Measurements from ENCODE around the gene HCAR3.
A peak's percentile ranks its signal among the peaks of the same experiment; 100 is the strongest.

HCAR3 gene

DNA sequence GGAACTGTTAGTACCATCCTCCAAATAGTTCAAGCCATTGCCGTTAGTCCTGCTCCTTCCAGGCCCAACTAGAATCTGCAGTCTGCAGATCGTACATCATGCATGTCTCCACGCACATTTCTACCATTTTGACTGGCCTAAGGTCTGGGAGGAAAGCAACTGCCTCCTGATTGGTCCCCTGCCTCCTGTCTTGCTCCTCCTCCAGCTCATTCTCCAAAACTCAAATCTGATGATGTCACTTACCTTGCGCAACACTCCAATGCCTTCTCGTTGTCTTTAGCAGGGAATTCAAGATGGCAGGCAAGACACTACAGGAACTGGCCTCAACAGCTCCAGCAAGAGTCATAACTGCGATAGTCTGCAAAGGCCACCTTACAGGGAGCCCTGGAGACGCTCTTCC, 23.7 kb upstream of the HCAR3 start:
- Histone ChIP-seq H3K27me3 (ENCODE audit: insufficient read depth, low read length) (no peaks in the 10 kb centered on the region), H2AFZ (ENCODE audit: low read length, unreplicated experiment) (no peak overlapping the region), H3K4me1 (ENCODE audit: control insufficient read depth, insufficient read depth, low read length, unreplicated experiment) (no peaks in the 10 kb centered on the region), H3K36me3 (ENCODE audit: insufficient read depth, low read length) (no peaks in the 10 kb centered on the region), H3K27ac (ENCODE audit: low read depth, low read length) (no peak overlapping the region), H3K79me2 (ENCODE audit: control insufficient read depth, insufficient read depth, low read length, unreplicated experiment) (no peaks in the 10 kb centered on the region), H3K4me3 (ENCODE audit: low read depth, low read length) (no peak overlapping the region)

DNA sequence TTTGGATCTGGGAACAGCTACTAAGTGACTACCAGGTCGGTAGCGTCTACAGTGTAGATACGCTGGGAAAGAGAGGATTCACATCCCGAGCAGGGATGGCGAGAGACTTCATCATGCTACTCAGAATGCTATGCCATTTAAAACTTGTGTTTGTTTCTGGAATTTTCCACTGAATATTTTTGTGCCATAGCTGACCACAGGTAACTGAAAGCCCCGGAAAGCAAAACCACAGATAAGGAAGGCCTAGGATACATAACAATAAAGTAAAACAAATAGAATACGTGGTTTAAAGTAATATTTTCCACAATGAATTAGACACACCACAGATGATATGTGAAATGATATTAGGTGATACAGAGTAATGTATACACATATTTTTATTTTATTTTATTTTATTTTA, 22.0 kb upstream of the HCAR3 start:
- H3K27ac ChIP-seq (ENCODE audit: low read depth, low read length), result no peak overlapping the region
- H3K27me3 ChIP-seq (ENCODE audit: insufficient read depth, low read length), result no peaks in the 10 kb centered on the region
- no peaks in the 10 kb centered on the region for H3K79me2 ChIP-seq (ENCODE audit: control insufficient read depth, insufficient read depth, low read length, unreplicated experiment)
- no peak overlapping the region for H3K4me3 ChIP-seq (ENCODE audit: low read depth, low read length)
- no peaks in the 10 kb centered on the region for H3K4me1 ChIP-seq (ENCODE audit: control insufficient read depth, insufficient read depth, low read length, unreplicated experiment)
- H2AFZ ChIP-seq (ENCODE audit: low read length, unreplicated experiment), result no peak overlapping the region
- H3K36me3 ChIP-seq (ENCODE audit: insufficient read depth, low read length), result no peaks in the 10 kb centered on the region

DNA sequence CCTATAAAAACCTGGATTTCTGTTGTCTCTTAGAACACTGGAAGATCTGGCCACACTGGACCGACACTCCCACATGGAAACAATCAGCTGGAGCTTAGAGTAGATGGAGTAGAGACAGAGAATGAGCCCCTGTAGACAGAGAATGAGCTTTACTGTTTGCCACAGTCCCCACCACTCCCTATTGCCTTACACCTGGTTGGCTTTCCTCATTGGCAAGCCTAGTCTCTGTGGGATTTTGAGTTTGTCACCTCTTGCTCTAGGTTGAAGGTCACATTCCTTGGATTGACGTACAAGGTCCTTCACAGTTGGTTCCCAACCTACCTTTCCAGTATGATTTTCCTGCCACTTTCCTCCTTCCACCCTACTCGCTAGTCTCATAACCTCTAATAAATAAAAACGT, 16.0 kb upstream of the HCAR3 start:
- Histone ChIP-seq H3K4me1 (ENCODE audit: control insufficient read depth, insufficient read depth, low read length, unreplicated experiment) (peaks cover 10% of the 10 kb centered on the region), H3K79me2 (ENCODE audit: control insufficient read depth, insufficient read depth, low read length, unreplicated experiment) (no peaks in the 10 kb centered on the region), H3K27me3 (ENCODE audit: insufficient read depth, low read length) (no peaks in the 10 kb centered on the region), H3K36me3 (ENCODE audit: insufficient read depth, low read length) (no peaks in the 10 kb centered on the region), H2AFZ (ENCODE audit: low read length, unreplicated experiment) (no peak overlapping the region), H3K27ac (ENCODE audit: low read depth, low read length) (no peak overlapping the region), H3K4me3 (ENCODE audit: low read depth, low read length) (no peak overlapping the region)

DNA sequence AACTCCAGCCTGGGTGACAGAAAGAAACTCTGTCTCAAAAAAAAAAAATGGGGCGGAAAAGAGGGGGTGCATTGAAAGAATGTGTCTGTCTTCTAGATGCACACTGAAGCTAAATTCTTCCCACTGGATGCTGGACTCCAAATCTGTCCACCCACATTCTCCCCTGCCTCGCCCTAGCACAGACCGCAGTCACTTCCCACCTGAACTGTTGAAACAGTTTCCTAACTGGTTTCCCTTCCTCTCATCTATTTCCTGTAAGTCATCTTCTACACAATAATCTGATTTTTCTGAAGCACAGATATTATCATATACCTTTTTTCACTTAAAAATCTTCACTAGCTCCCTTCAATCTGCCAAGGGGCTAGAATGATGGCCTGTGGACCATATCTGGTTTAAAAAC, 15.6 kb upstream of the HCAR3 start:
- Histone ChIP-seq H3K27ac (ENCODE audit: low read depth, low read length) (no peak overlapping the region), H2AFZ (ENCODE audit: low read length, unreplicated experiment) (no peak overlapping the region), H3K4me1 (ENCODE audit: control insufficient read depth, insufficient read depth, low read length, unreplicated experiment) (peaks cover 10% of the 10 kb centered on the region), H3K27me3 (ENCODE audit: insufficient read depth, low read length) (no peaks in the 10 kb centered on the region), H3K79me2 (ENCODE audit: control insufficient read depth, insufficient read depth, low read length, unreplicated experiment) (no peaks in the 10 kb centered on the region), H3K36me3 (ENCODE audit: insufficient read depth, low read length) (no peaks in the 10 kb centered on the region), H3K4me3 (ENCODE audit: low read depth, low read length) (no peak overlapping the region)

DNA sequence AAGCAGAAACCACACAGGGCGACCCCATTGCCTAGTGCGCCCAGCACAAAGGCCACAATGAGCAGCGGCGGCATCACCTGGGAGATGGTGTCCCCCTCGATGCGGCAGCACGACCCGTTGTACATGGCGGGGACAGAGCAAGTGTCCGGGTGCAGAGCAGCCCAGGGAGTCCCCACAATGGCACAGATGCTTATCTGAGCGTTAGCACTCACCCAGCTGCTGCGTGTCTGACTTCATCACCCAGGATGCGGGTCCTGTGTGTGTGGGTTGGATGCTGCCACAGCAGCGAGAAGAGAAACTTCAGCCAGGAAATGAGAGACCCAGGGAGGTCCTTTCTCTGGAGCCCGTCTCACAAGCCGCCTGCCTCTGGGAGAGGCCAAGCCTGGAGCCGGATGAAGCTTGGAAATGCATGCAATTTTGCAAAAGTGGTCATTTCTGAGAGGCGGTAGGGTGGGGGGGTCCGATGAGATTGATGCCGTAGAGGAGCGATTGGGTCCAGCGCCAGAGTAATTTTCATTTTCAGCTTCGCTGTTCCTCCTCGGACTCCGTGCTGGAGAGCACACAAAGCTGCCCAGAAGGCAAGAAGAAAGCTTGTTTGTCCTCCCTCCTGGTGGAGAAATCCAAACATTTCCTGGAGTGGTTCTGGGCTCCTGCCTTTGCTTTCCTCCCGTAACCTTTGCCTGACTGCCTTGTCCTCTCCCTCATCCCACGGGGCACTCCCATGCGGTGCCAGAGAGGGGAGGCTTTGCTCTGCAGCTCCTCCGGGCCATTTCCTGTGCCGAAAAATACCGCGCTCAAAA, 13.8 kb upstream of the HCAR3 start, which contains the start of gene HCAR1:
Gene HCAR1, minus strand, starts transcription at position 630 of the 800 bp plus-strand sequence. Its CDS starts 505 bp downstream, at position 125.
- Histone ChIP-seq H3K36me3 (ENCODE audit: insufficient read depth, low read length) (no peaks in the 10 kb centered on the region), H3K27me3 (ENCODE audit: insufficient read depth, low read length) (no peaks in the 10 kb centered on the region), H2AFZ (ENCODE audit: low read length, unreplicated experiment) (peak within 1 kb of the TSS; percentile 74), H3K79me2 (ENCODE audit: control insufficient read depth, insufficient read depth, low read length, unreplicated experiment) (no peaks in the 10 kb centered on the region), H3K4me1 (ENCODE audit: control insufficient read depth, insufficient read depth, low read length, unreplicated experiment) (peaks cover 10% of the 10 kb centered on the region), H3K27ac (ENCODE audit: low read depth, low read length) (no peak within 1 kb of the TSS), H3K4me3 (ENCODE audit: low read depth, low read length) (peak within 1 kb of the TSS; percentile 74)

DNA sequence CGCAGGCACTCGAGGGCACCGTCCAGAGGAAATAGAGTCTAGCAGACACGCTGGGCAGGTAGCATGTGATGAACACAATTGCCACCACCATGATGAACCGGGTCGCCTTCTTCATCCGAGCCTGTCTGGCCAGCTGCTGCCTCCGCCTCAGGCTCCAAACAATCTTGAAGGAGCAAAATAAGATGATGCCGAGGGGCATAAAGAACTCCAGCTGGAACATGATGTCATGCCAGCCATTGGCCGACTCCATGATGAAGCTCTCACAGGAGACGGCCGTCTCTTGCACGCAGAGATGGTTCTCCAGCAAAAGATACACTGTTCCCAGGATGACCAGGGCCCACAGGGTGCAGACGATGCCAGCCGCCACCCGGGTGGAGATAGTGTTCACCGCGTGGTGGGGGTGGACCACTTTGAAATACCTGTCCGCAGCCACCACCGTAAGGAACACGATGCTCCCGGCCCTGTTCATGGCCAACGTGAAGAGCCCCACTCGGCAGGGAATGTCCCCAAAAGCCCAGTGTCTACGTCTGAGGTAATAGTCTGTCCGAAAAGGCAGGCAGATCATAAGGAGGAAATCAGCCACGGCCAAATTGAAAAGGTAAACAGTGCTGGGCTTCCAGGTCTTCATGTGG, 13.1 kb upstream of the HCAR3 start:
- no peaks in the 10 kb centered on the region for H3K79me2 ChIP-seq (ENCODE audit: control insufficient read depth, insufficient read depth, low read length, unreplicated experiment)
- no peaks in the 10 kb centered on the region for H3K27me3 ChIP-seq (ENCODE audit: insufficient read depth, low read length)
- H3K4me3 ChIP-seq (ENCODE audit: low read depth, low read length), result peak overlapping the region; percentile 74
- no peaks in the 10 kb centered on the region for H3K36me3 ChIP-seq (ENCODE audit: insufficient read depth, low read length)
- no peak overlapping the region for H2AFZ ChIP-seq (ENCODE audit: low read length, unreplicated experiment)
- peaks cover 10% of the 10 kb centered on the region for H3K4me1 ChIP-seq (ENCODE audit: control insufficient read depth, insufficient read depth, low read length, unreplicated experiment)
- no peak overlapping the region for H3K27ac ChIP-seq (ENCODE audit: low read depth, low read length)

DNA sequence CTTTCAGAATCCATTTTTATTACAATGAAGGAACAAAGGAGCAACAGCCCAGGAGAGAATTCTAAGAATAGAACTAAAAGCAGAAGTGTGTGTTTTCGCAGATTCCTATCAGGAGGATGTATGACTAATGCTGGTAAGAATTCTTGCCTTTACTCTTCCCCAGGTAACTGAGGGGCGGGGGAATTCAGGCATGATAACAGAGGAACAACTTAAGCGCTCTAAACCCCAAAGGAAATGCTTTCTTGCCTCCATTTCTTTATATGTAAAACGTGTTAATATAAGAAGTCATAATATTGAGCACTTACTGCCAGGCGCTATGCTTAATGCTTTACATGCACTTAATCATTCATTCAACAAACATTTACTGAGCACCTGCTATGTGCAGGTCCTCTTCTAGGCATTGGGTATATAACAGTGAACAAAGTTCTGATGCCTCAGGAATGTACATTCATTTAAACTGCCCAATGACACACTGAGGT, 9.5 kb upstream of the HCAR3 start:
- H3K27me3 ChIP-seq (ENCODE audit: insufficient read depth, low read length), result no peaks in the 10 kb centered on the region
- H2AFZ ChIP-seq (ENCODE audit: low read length, unreplicated experiment), result no peak overlapping the region
- H3K27ac ChIP-seq (ENCODE audit: low read depth, low read length), result no peak overlapping the region
- H3K79me2 ChIP-seq (ENCODE audit: control insufficient read depth, insufficient read depth, low read length, unreplicated experiment), result no peaks in the 10 kb centered on the region
- H3K4me3 ChIP-seq (ENCODE audit: low read depth, low read length), result no peak overlapping the region
- peaks cover 9% of the 10 kb centered on the region for H3K4me1 ChIP-seq (ENCODE audit: control insufficient read depth, insufficient read depth, low read length, unreplicated experiment)
- H3K36me3 ChIP-seq (ENCODE audit: insufficient read depth, low read length), result no peaks in the 10 kb centered on the region

DNA sequence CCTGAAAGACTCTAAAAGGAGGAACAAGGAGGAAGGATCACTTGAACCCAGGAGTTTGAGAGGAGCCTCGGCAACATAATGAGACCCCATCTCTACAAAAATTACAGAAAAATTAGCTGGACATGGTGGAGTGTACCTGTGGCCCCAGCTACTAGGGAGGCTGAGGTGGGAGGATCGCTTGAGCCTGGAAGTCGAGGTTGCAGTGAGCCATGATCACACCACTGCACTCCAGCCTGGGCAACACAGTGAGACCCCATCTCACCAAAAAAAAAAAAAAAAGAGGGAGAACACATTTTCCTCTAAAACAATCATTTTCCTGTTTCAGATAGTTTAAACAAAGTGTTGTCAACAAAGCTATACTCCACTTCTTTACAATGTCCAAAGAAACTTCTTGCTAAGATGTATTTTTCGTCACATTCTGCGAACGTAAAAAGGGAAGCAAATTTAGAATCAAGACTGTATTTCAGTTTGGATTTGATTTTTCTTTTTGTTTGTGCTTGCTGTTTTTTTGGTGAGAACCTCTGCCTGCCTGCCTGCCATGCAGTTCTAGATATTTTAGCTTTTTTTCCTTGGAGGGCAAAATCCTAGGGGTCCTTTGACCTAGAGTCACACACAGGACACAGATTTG, 9.0 kb upstream of the HCAR3 start:
- peaks cover 4% of the 10 kb centered on the region for H3K4me1 ChIP-seq (ENCODE audit: control insufficient read depth, insufficient read depth, low read length, unreplicated experiment)
- H3K27ac ChIP-seq (ENCODE audit: low read depth, low read length), result no peak overlapping the region
- no peak overlapping the region for H3K4me3 ChIP-seq (ENCODE audit: low read depth, low read length)
- H2AFZ ChIP-seq (ENCODE audit: low read length, unreplicated experiment), result no peak overlapping the region
- no peaks in the 10 kb centered on the region for H3K36me3 ChIP-seq (ENCODE audit: insufficient read depth, low read length)
- no peaks in the 10 kb centered on the region for H3K27me3 ChIP-seq (ENCODE audit: insufficient read depth, low read length)
- no peaks in the 10 kb centered on the region for H3K79me2 ChIP-seq (ENCODE audit: control insufficient read depth, insufficient read depth, low read length, unreplicated experiment)

DNA sequence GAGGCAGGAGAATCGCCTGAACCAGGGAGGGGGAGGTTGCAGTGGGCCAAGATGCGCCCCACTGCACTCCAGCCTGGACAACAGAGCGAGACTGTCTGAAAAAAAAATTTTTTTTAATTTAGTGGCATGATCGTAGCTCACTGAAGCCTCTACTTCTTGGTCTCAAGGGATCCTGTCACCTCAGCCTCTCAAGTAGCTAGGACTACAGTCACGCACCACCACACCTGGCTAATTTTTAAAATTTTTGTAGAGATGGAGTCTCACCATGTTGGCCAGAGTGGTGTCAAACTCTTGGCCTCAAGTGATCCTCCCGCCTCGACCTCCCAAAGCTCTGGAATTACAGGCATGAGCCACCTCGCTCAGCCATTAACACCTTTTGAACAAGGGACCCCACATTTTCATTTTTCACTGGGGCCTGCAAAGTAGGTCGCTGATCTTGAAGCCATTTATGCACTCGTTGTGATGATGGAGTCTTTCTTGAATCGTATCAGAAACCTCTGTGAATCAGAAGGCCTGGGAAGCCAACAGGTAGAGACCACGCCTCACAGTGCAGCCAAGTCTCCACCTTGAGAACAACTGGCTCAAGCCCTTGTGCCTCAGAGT, 8.1 kb upstream of the HCAR3 start:
- H3K27ac ChIP-seq (ENCODE audit: low read depth, low read length), result no peak overlapping the region
- H3K36me3 ChIP-seq (ENCODE audit: insufficient read depth, low read length), result no peaks in the 10 kb centered on the region
- H3K4me1 ChIP-seq (ENCODE audit: control insufficient read depth, insufficient read depth, low read length, unreplicated experiment), result peaks cover 6% of the 10 kb centered on the region
- H2AFZ ChIP-seq (ENCODE audit: low read length, unreplicated experiment), result no peak overlapping the region
- no peak overlapping the region for H3K4me3 ChIP-seq (ENCODE audit: low read depth, low read length)
- no peaks in the 10 kb centered on the region for H3K79me2 ChIP-seq (ENCODE audit: control insufficient read depth, insufficient read depth, low read length, unreplicated experiment)
- H3K27me3 ChIP-seq (ENCODE audit: insufficient read depth, low read length), result no peaks in the 10 kb centered on the region

DNA sequence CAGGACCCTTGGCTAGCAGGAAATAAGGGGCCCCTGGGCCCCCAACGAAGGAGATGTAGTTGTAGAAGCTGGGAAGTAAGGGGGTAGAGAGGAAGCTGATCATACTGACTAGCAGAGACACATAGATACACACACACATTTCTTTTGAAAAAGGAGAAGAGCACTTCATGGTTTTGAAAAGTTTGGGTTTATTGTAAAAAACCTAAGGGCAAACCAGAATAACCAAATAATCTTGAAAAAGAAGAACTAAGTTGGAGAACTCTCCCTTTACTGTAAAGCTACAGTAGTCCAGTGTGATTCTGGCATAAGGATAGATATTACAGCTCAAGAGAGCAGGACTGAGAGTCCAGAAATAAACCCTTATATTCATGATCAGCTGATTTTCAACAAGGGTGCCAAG, 5.8 kb upstream of the HCAR3 start:
- Histone ChIP-seq H3K79me2 (ENCODE audit: control insufficient read depth, insufficient read depth, low read length, unreplicated experiment) (no peaks in the 10 kb centered on the region), H3K27ac (ENCODE audit: low read depth, low read length) (no peak overlapping the region), H3K27me3 (ENCODE audit: insufficient read depth, low read length) (no peaks in the 10 kb centered on the region), H3K4me1 (ENCODE audit: control insufficient read depth, insufficient read depth, low read length, unreplicated experiment) (peaks cover 6% of the 10 kb centered on the region), H3K4me3 (ENCODE audit: low read depth, low read length) (no peak overlapping the region), H3K36me3 (ENCODE audit: insufficient read depth, low read length) (no peaks in the 10 kb centered on the region), H2AFZ (ENCODE audit: low read length, unreplicated experiment) (no peak overlapping the region)

Measured in ACC112 (cell line).